ENCODE results near the gene PAX3. TPM values are rescaled to one million over a fixed set of nuclear protein-coding genes. Genes with fewer than 3 reads are reported as not detected.

The PAX3 gene
- total RNA-seq, 1 experiment from 2014 or later: not detected

- no peaks in the 10 kb centered on the region for H3K4me1 ChIP-seq (ENCODE audit: insufficient read depth, low read length)
- no peak overlapping the region for H3K4me3 ChIP-seq (ENCODE audit: low read length)
- TF ChIP-seq CTCF (conservative IDR thresholded peaks at IDR 0.05; ENCODE audit: low read depth, low read length): no peak
- no peak for TF ChIP-seq EZH2 (IDR thresholded peaks at IDR 0.05; ENCODE audit: low read length, unreplicated experiment)
- TF ChIP-seq EZH2phosphoT487 (IDR thresholded peaks at IDR 0.05; ENCODE audit: borderline replicate concordance, low read length): no peak
- no peak overlapping the region for H3K4me2 ChIP-seq (ENCODE audit: low read length)
- no peaks in the 10 kb centered on the region for H4K20me1 ChIP-seq (ENCODE audit: low read length)
- H3K27me3 ChIP-seq (ENCODE audit: low read length): peaks cover 81% of the 10 kb centered on the region
- H3K9me3 ChIP-seq (ENCODE audit: low read length): no peaks in the 10 kb centered on the region
- no peak overlapping the region for H3K27ac ChIP-seq (ENCODE audit: low read length)
- ATAC-seq (no peak), DNase-seq (no peak)
- no peaks in the 10 kb centered on the region for H3F3A ChIP-seq (ENCODE audit: low read length, unreplicated experiment)
- H3K9me2 ChIP-seq (replicated peaks; ENCODE audit: low read length): no peaks in the 10 kb centered on the region
- POLR2A ChIA-PET (ENCODE audit: unreplicated experiment): no interaction called here
- H2AFZ ChIP-seq (ENCODE audit: low read length): no peak overlapping the region
- intact Hi-C loops (cut with micrococcal nuclease): no loop called here
- H3K79me2 ChIP-seq (ENCODE audit: low read length): no peaks in the 10 kb centered on the region
- CTCF ChIA-PET: no interaction called here
- no peak overlapping the region for H3K9ac ChIP-seq (ENCODE audit: low read length)
- BruUV-seq (replicated peaks): no TSS peak
- no peaks in the 10 kb centered on the region for H3K36me3 ChIP-seq (ENCODE audit: low read depth, low read length)
These were observed 4.9 kb downstream of the PAX3 start for GRCh38 chr2:222293660-222294630.

- intact Hi-C loops (cut with micrococcal nuclease): no loop called here
- CTCF ChIA-PET: no interaction called here
- Histone ChIP-seq H3K4me3 (ENCODE audit: low read length) (no peak overlapping the region), H3K9ac (ENCODE audit: low read length) (no peak overlapping the region), H3K27me3 (ENCODE audit: low read length) (peaks cover 94% of the 10 kb centered on the region), H3F3A (ENCODE audit: low read length, unreplicated experiment) (no peaks in the 10 kb centered on the region), H3K4me2 (ENCODE audit: low read length) (no peak overlapping the region), H3K4me1 (ENCODE audit: insufficient read depth, low read length) (no peaks in the 10 kb centered on the region), H3K9me3 (ENCODE audit: low read length) (no peaks in the 10 kb centered on the region), H3K27ac (ENCODE audit: low read length) (no peak overlapping the region), H4K20me1 (ENCODE audit: low read length) (no peaks in the 10 kb centered on the region), H3K9me2 (replicated peaks; ENCODE audit: low read length) (no peaks in the 10 kb centered on the region), H2AFZ (ENCODE audit: low read length) (no peak overlapping the region), H3K79me2 (ENCODE audit: low read length) (no peaks in the 10 kb centered on the region), H3K36me3 (ENCODE audit: low read depth, low read length) (no peaks in the 10 kb centered on the region)
- DNase-seq (no peak), ATAC-seq (no peak)
- POLR2A ChIA-PET (ENCODE audit: unreplicated experiment): no interaction called here
- TF ChIP-seq EZH2phosphoT487 (IDR thresholded peaks at IDR 0.05; ENCODE audit: borderline replicate concordance, low read length) (no peak), CTCF (conservative IDR thresholded peaks at IDR 0.05; ENCODE audit: low read depth, low read length) (no peak), EZH2 (IDR thresholded peaks at IDR 0.05; ENCODE audit: low read length, unreplicated experiment) (no peak)
- BruUV-seq (replicated peaks): no TSS peak
These were observed 6.4 kb downstream of the PAX3 start for GRCh38 chr2:222292149-222293134.
